C4-2B (cell line): Measurements from ENCODE around the gene PRRC2B.

ENCODE experiments used
- H3K27ac ChIP-seq: fragments of 450-650 bp; 2 replicates; pipeline ENCODE4 v1.5.1; 2017
- CTCF ChIP-seq: fragments of 450-650 bp; conservative IDR thresholded peaks from 2 replicates; pipeline ENCODE4 v1.5.1; 2017; ENCODE audit warnings: mild to moderate bottlenecking
- ZFX ChIP-seq: fragments of 450-650 bp; IDR thresholded peaks from 2 replicates; pipeline ENCODE4 v1.6.1; 2017

Gene PRRC2B

GRCh38 chr9:131495785-131496184, 101.9 kb downstream of the PRRC2B start:
- TF ChIP-seq ZFX (no peak), CTCF (no peak)
- H3K27ac ChIP-seq, result no peak overlapping the region

- no peak overlapping the region for H3K27ac ChIP-seq
- TF ChIP-seq CTCF (no peak), ZFX (no peak)
These were observed 103.0 kb downstream of the PRRC2B start for GRCh38 chr9:131496844-131497405.

- no peak overlapping the region for H3K27ac ChIP-seq
- no peak for TF ChIP-seq CTCF
- no peak for TF ChIP-seq ZFX
These were observed 105.4 kb downstream of the PRRC2B start for GRCh38 chr9:131499254-131499767.

- no peak overlapping the region for H3K27ac ChIP-seq
- TF ChIP-seq CTCF (no peak), ZFX (no peak)
These were observed 106.5 kb downstream of the PRRC2B start for GRCh38 chr9:131500377-131500776.

DNA sequence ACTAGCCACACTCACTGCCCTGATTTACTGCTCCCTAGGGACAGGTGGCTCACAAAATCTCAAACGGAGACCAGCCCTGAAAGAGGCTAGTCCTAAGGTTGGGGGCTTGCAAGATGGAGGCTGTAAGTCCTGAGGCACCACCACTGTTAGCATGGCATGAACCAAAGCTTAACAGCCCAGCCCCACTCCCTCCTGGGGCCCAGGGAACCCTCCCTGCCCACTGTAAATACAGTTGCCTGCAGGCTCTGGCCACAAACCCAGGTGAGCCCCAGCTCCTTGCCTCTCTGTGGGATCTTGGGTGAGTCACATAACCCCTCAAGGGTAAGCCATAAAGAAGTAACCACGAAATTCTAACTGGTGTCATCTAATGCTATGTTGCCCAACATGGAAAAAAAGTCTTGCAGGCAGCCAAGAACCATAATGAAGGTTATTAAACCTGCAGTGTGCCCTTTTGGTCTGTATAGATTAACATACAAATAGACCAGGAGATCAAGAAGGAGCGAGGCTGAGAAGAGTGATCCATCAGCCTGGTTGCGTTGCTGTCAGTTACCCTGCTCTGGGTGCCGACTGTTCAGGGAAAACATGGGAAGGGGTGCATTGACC, 107.2 kb downstream of the PRRC2B start:
- H3K27ac ChIP-seq, result no peak overlapping the region
- TF ChIP-seq CTCF (no peak), ZFX (no peak)

DNA sequence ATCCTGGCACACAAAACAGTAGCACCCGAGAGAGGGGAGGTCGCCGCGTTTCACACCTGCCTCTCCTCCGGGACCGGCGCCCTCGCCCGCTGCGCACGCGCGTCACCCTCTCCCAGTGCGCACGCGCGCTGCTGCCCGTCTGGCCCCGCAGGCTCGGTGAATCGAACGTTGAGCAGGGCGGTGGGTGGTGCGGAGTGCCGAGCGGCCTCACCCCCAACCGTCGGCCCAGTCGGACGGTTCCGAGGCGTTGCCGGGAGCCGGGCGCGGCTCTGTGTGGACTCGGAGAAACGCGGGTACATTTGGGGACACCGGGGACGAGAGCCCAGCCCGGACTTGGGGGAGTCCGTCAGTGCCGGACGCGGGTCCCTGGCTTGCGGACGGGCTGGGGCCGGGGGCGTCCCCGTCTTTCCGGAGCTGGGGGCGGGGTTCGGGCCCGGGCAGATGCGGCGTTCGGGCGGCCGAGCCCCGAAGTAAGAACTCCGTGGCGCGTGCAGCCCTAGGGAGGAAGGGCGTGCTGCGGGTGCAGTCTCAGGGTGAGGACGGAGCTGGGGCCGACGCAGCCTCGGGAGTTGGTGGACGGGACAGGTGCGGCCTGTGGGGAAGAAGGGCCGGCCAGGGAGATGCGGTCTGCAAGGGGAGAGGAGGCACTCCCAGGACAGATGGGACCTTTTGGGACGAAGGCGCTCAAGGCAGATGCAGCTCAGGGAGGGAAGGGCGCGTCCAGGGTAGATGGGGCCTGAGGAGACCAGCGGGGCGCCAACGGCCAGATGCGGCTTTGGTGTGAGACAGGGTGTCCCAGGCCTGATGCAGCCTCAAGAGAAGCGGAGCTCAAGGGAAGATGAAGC, 109.1 kb downstream of the PRRC2B start, which contains the start of gene POMT1:
TSS of gene POMT1 (plus strand) at position 138 of the 845 bp plus-strand sequence. CDS start 1,301 bp downstream, outside the sequence.
- peak within 1 kb of the TSS; percentile 73 for H3K27ac ChIP-seq
- TF ChIP-seq ZFX (peak; percentile 81; the same call in 1 of the 2 replicates), CTCF (no peak)
